ENCODE data around the gene PDXP. TPM values are rescaled to one million over a fixed set of nuclear protein-coding genes. Genes with fewer than 3 reads are reported as not detected.

PDXP gene
- total and polyA plus RNA-seq, 2 of the 4 experiments (the other 2 are of a cell fraction) = 5.4 to 24.1 TPM

DNA sequence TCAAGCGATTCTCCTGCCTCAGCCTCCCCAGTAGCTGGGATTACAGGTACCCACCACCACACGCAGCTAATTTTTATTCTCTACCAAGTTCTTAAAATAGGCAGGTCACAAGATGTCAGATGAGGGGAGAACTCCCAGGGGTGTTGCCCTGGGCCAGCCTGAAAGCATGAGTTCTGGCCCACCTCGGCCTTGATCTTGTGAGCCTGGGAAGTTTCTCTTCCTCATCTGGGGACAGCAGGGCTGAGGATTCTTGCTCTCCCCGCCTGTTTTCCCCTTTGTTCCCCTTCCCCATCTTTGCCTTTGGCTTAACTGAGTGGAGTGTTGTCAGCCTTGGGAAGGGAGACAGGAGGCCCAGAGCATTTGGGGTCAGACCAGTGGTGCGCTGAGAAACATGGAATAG is 3.5 kb downstream of the PDXP start (continued):
- TF ChIP-seq BHLHE40 (IDR thresholded peaks at IDR 0.05; ENCODE audit: low read depth, low read length) (no peak), RFX5 (IDR thresholded peaks at IDR 0.05; ENCODE audit: low read depth, low read length) (no peak), MAZ (IDR thresholded peaks at IDR 0.05; ENCODE audit: borderline replicate concordance, low read depth, low read length) (no peak), CHD1 (IDR thresholded peaks at IDR 0.05; ENCODE audit: low read depth, low read length) (no peak), NFE2L2 (IDR thresholded peaks at IDR 0.05; ENCODE audit: low read depth, low read length) (no peak), SMC3 (IDR thresholded peaks at IDR 0.05; ENCODE audit: low read depth, low read length) (no peak)
